Sigmoid colon (tissue), 7 donors: ENCODE measurements around the gene OBSL1. TPM values are rescaled to one million over a fixed set of nuclear protein-coding genes. Genes with fewer than 3 reads are reported as not detected.

Source experiments
- DNase-seq: peaks from one replicate; pipeline ENCODE4 v3.0.0-alpha.2; 2019
- H3K27ac ChIP-seq, 4 donors: fragments of 200-600 bp; sonication (generic); one replicate each; pipeline ENCODE4 v1.5.1; 2016 to 2019; ENCODE audit warnings: mild to moderate bottlenecking in 1 of 4
- H3K27me3 ChIP-seq, 3 donors: fragments of 200-600 bp; sonication (generic); one replicate each; pipeline ENCODE4 v1.5.1; 2019; ENCODE audit warnings: mild to moderate bottlenecking in 1 of 3
- H3K36me3 ChIP-seq, 4 donors: fragments of 200-600 bp; sonication (generic); one replicate each; pipeline ENCODE4 v1.5.1; 2016 to 2019
- H3K4me1 ChIP-seq, 4 donors: fragments of 200-600 bp; sonication (generic); one replicate each; pipeline ENCODE4 v1.5.1; 2017 to 2019
- H3K4me3 ChIP-seq, 4 donors: fragments of 200-600 bp; sonication (generic); one replicate each; pipeline ENCODE4 v1.5.1; 2017 to 2019; ENCODE audit warnings: mild to moderate bottlenecking in 2 of 4, moderate library complexity in 1 of 4
- H3K9me3 ChIP-seq, 4 donors: fragments of 200-600 bp in 3 of 4; sonication (generic) in 3 of 4; one replicate each; pipeline versions ENCODE4 v1.5.1 to v1.6.1; 2013 to 2019
- CTCF ChIP-seq, 4 experiments: fragments of 450-650 bp in 3 of 4; fragments of 200-600 bp in 1 of 4; IDR thresholded peaks; one replicate each; pipeline ENCODE4 v1.5.1; 2016 to 2019; ENCODE audit warnings: antibody characterized with exemption in 4 of 4, mild to moderate bottlenecking in 3 of 4, moderate library complexity in 2 of 4
- EP300 ChIP-seq, 4 donors: sonication (generic); formaldehyde crosslinking; IDR thresholded peaks; one replicate each; pipeline ENCODE4 v1.6.1; 2017; ENCODE audit warnings: antibody characterized with exemption in 4 of 4
- POLR2A ChIP-seq, 2 donors: fragments of 450-650 bp; IDR thresholded peaks; one replicate each; pipeline ENCODE4 v1.6.1; 2016; ENCODE audit warnings: antibody characterized with exemption in 2 of 2, mild to moderate bottlenecking in 2 of 2, moderate library complexity in 2 of 2
- POLR2AphosphoS5 ChIP-seq, 4 donors: sonication (generic); formaldehyde crosslinking; IDR thresholded peaks; one replicate each; pipeline ENCODE4 v1.6.1; 2017; ENCODE audit warnings: antibody characterized with exemption in 4 of 4
- WGBS, 2 donors: extraction: QIAGEN DNeasy Blood & Tissue Kit; methylation state at CpG; one replicate each; pipeline ENCODE4 v1.1.7; 2013; 5-methylcytosine and 5-hydroxymethylcytosine counted together
- intact Hi-C: fragments of 100-400 bp; cut with DNase I; formaldehyde crosslinking; loops from one replicate; pipeline ENCODE4 v1.15.1; 2023
- polyA plus RNA-seq, 3 donors: library from polyadenylated mRNA; stranded (reverse); fragments of 200-250 nt; gene quantifications; one replicate each; pipeline ENCODE4 v1.2.3, GENCODE V29; 2013
- total RNA-seq, 4 donors: library from RNA; depleted of rRNA; stranded (reverse); fragments of >200 nt; gene quantifications; one replicate each; pipeline ENCODE4 v1.1.0, GENCODE V29; 2016
- donor health status: healthy with polysubstance abuse.
- donor health status: Bipolar disorder and iron deficiency.
- donor health status: healthy.

The OBSL1 gene
- total and polyA plus RNA-seq, 7 donors, result 2.8 to 83.6 (median 34.6) TPM

- intact Hi-C loops, result loop anchor here (10.0 kb wide), 1 partner anchor 255 kb away; no protein-coding TSS in a partner anchor
- 86 to 87% methylated on average over 9 of the region's 9 CpGs for WGBS, 2 donors
Measured at GRCh38 chr2:219549619-219550018, 21.7 kb downstream of the OBSL1 start.

DNA sequence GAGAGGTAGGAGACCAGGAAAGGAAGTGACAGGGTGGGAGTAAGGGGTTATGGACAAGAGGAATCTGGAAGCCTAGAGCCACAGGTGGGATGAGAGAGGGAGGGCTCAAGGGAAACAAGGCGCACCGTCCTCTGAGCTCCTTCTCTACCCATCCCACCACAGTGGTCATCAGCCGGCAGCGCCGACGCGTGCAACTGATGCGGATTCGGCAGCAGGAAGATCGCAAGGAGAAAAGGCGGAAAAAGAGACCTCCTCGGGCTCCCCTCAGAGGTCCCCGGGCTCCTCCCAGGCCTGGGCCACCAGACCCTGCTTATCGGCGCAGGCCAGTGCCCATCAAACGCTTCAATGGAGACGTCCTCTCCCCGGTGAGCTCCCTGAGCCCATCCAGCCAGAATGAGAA lies 22.3 kb downstream of the OBSL1 start:
- Histone ChIP-seq H3K27me3 (peaks cover 0 to 13% (median 0%) of the 10 kb centered on the region in 3 donors), H3K27ac (no peak overlapping the region), H3K9me3 (no peaks in the 10 kb centered on the region), H3K4me3 (no peak overlapping the region), H3K36me3 (no peaks in the 10 kb centered on the region), H3K4me1 (peaks cover 0 to 34% (median 29%) of the 10 kb centered on the region in 4 donors)
- 93 to 94% methylated on average over 18 of the region's 18 CpGs for WGBS, 2 donors
- intact Hi-C loops, result loop anchor here (10.0 kb wide), 1 partner anchor 254 kb away; no protein-coding TSS in a partner anchor
- TF ChIP-seq EP300 (IDR thresholded peaks at IDR 0.05), result no peak
- no peak for TF ChIP-seq CTCF (IDR thresholded peaks at IDR 0.05)
- TF ChIP-seq POLR2A (IDR thresholded peaks at IDR 0.05), result no peak
- TF ChIP-seq POLR2AphosphoS5 (IDR thresholded peaks at IDR 0.05), result no peak
- no peak for DNase-seq

More at GRCh38 chr2:219549619-219550018, 21.7 kb downstream of the OBSL1 start:
- Histone ChIP-seq H3K4me3 (no peak overlapping the region), H3K9me3 (no peaks in the 10 kb centered on the region), H3K36me3 (no peaks in the 10 kb centered on the region), H3K27me3 (peaks cover 0 to 13% (median 0%) of the 10 kb centered on the region in 3 donors), H3K27ac (no peak overlapping the region), H3K4me1 (peaks cover 0 to 28% (median 23%) of the 10 kb centered on the region in 4 donors)
- no peak for DNase-seq
- TF ChIP-seq POLR2AphosphoS5 (IDR thresholded peaks at IDR 0.05) (no peak), POLR2A (IDR thresholded peaks at IDR 0.05) (no peak), EP300 (IDR thresholded peaks at IDR 0.05) (no peak), CTCF (IDR thresholded peaks at IDR 0.05) (no peak)

- intact Hi-C loops, result loop anchor here (10.0 kb wide), 1 partner anchor 253 kb away; no protein-coding TSS in a partner anchor
- TF ChIP-seq CTCF (IDR thresholded peaks at IDR 0.05), result no peak
- no peak for TF ChIP-seq POLR2AphosphoS5 (IDR thresholded peaks at IDR 0.05)
- no peak for TF ChIP-seq POLR2A (IDR thresholded peaks at IDR 0.05)
- TF ChIP-seq EP300 (IDR thresholded peaks at IDR 0.05), result no peak
- peaks cover 0 to 33% (median 25%) of the 10 kb centered on the region in 4 donors for H3K4me1 ChIP-seq
- no peak for DNase-seq
- WGBS, 2 donors, result 95 to 96% methylated on average over 26 of the region's 26 CpGs
- no peaks in the 10 kb centered on the region for H3K36me3 ChIP-seq
- H3K4me3 ChIP-seq, result no peak overlapping the region
- H3K27ac ChIP-seq, result no peak overlapping the region
- H3K9me3 ChIP-seq, result no peaks in the 10 kb centered on the region
- peaks cover 0 to 8% (median 0%) of the 10 kb centered on the region in 3 donors for H3K27me3 ChIP-seq
Measured at GRCh38 chr2:219547621-219548020, 23.7 kb downstream of the OBSL1 start.

DNA sequence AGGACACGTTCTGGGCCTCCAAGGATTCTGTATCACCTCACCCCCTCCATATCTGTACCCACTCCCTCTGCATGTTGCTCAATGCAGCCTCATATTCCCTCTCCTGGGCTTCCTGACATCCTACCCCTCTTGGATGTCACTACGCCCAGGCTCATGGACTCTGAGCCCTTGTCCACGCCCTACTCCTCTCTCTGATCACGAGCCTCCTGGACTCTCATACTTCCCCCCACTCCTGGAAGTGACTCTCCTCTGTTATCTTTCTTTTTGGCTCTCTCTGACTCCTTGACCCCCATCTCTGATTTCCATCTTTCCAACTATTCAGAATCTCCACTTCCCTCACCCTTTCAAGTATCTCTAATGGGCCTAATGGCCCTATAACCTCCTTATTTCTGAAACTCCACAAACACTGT lies 25.4 kb downstream of the OBSL1 start:
- no peak for DNase-seq
- peaks cover 0 to 6% (median under 1%) of the 10 kb centered on the region in 4 donors for H3K36me3 ChIP-seq
- H3K4me3 ChIP-seq, result no peak overlapping the region
- H3K27ac ChIP-seq, result no peak overlapping the region
- TF ChIP-seq CTCF (IDR thresholded peaks at IDR 0.05), result no peak
- TF ChIP-seq POLR2AphosphoS5 (IDR thresholded peaks at IDR 0.05), result no peak
- TF ChIP-seq EP300 (IDR thresholded peaks at IDR 0.05), result no peak
- no peak for TF ChIP-seq POLR2A (IDR thresholded peaks at IDR 0.05)
- intact Hi-C loops, result loop anchor here (2.0 to 10.0 kb wide), 2 partner anchors 53 to 251 kb away; no protein-coding TSS in a partner anchor
- WGBS, 2 donors, result 14 to 59% methylated on average over 4 of the region's 4 CpGs
- no peaks in the 10 kb centered on the region for H3K9me3 ChIP-seq
- H3K27me3 ChIP-seq, result no peaks in the 10 kb centered on the region
- H3K4me1 ChIP-seq, result peaks cover 0 to 31% (median 25%) of the 10 kb centered on the region in 4 donors
